Breast epithelium (tissue), 4 donors: Measurements from ENCODE around the gene DYRK1A. TPM values are rescaled to one million over a fixed set of nuclear protein-coding genes. Genes with fewer than 3 reads are reported as not detected.

Source experiments
- DNase-seq, 2 donors: peaks; one replicate each; pipeline ENCODE4 v3.0.0-alpha.2; 2019; ENCODE audit warnings: low spot score in 2 of 2
- H3K27ac ChIP-seq, 2 donors: fragments of 200-600 bp; sonication (generic) in 1 of 2; one replicate each; pipeline ENCODE4 v1.5.1; 2016 to 2019; ENCODE audit warnings: mild to moderate bottlenecking in 1 of 2
- H3K27me3 ChIP-seq, 2 donors: fragments of 200-600 bp; sonication (generic) in 1 of 2; one replicate each; pipeline versions ENCODE4 v1.5.1 to v1.6.0; 2017 to 2019; ENCODE audit warnings: control low read depth in 1 of 2, mild to moderate bottlenecking in 1 of 2
- H3K36me3 ChIP-seq: fragments of 200-600 bp; one replicate; pipeline ENCODE4 v1.5.1; 2019
- H3K4me1 ChIP-seq, 2 donors: fragments of 200-600 bp; sonication (generic); one replicate each; pipeline ENCODE4 v1.5.1; 2016 to 2019; ENCODE audit warnings: control low read depth in 1 of 2
- H3K4me3 ChIP-seq, 3 donors: fragments of 200-600 bp; sonication (generic); 1 replicate in 2 of 3; 2 replicates in 1 of 3; pipeline ENCODE4 v1.5.1; 2016 to 2019; ENCODE audit warnings: mild to moderate bottlenecking in 3 of 3, moderate library complexity in 2 of 3
- H3K9me3 ChIP-seq, 2 donors: fragments of 200-600 bp; sonication (generic) in 1 of 2; one replicate each; pipeline ENCODE4 v1.5.1; 2016 to 2019; ENCODE audit warnings: control low read depth in 1 of 2
- POLR2A ChIP-seq: fragments of 450-650 bp; IDR thresholded peaks from one replicate; pipeline ENCODE4 v1.6.1; 2016; ENCODE audit warnings: antibody characterized with exemption, mild to moderate bottlenecking, moderate library complexity
- POLR2AphosphoS5 ChIP-seq, 3 donors: sonication (generic); formaldehyde crosslinking; IDR thresholded peaks; one replicate each; pipeline ENCODE4 v1.6.1; 2017; ENCODE audit warnings: antibody characterized with exemption in 3 of 3
- intact Hi-C: fragments of 100-400 bp; cut with DNase I; formaldehyde crosslinking; loops from one replicate; pipeline ENCODE4 v1.15.1; 2023; ENCODE audit warnings: low total_unique reads
- total RNA-seq, 3 donors: library from RNA; depleted of rRNA; stranded (reverse); fragments of >200 nt; gene quantifications; one replicate each; pipeline ENCODE4 v1.1.0, GENCODE V29; 2016
- TF ChIP-seq, protein P1 (sequence below), 3 donors: fragments of 450-650 bp; IDR thresholded peaks; one replicate each; pipeline ENCODE4 v1.5.1; 2016 to 2017; ENCODE audit warnings: antibody characterized with exemption in 3 of 3, mild to moderate bottlenecking in 3 of 3, moderate library complexity in 3 of 3

Gene DYRK1A
- total RNA-seq, 3 donors from 2014 or later = 71.7 to 138 (median 93.1) TPM

- intact Hi-C loops = no loop called here
- DNase-seq = no peak
- H3K9me3 ChIP-seq = no peaks in the 10 kb centered on the region
- no peak for TF ChIP-seq POLR2AphosphoS5 (IDR thresholded peaks at IDR 0.05)
- TF ChIP-seq POLR2A = no peak
- TF ChIP-seq, protein P1, sequence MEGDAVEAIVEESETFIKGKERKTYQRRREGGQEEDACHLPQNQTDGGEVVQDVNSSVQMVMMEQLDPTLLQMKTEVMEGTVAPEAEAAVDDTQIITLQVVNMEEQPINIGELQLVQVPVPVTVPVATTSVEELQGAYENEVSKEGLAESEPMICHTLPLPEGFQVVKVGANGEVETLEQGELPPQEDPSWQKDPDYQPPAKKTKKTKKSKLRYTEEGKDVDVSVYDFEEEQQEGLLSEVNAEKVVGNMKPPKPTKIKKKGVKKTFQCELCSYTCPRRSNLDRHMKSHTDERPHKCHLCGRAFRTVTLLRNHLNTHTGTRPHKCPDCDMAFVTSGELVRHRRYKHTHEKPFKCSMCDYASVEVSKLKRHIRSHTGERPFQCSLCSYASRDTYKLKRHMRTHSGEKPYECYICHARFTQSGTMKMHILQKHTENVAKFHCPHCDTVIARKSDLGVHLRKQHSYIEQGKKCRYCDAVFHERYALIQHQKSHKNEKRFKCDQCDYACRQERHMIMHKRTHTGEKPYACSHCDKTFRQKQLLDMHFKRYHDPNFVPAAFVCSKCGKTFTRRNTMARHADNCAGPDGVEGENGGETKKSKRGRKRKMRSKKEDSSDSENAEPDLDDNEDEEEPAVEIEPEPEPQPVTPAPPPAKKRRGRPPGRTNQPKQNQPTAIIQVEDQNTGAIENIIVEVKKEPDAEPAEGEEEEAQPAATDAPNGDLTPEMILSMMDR (IDR thresholded peaks at IDR 0.05) = no peak
- H3K4me3 ChIP-seq = no peak overlapping the region
- H3K27me3 ChIP-seq = no peaks in the 10 kb centered on the region
- H3K27ac ChIP-seq = peak overlapping the region in 1 of 2 donors; percentile 15
- H3K4me1 ChIP-seq = peaks cover 3 to 25% of the 10 kb centered on the region in 2 donors
- no peaks in the 10 kb centered on the region for H3K36me3 ChIP-seq
Observed at GRCh38 chr21:37458669-37459276, 92.2 kb downstream of the DYRK1A start.

DNA sequence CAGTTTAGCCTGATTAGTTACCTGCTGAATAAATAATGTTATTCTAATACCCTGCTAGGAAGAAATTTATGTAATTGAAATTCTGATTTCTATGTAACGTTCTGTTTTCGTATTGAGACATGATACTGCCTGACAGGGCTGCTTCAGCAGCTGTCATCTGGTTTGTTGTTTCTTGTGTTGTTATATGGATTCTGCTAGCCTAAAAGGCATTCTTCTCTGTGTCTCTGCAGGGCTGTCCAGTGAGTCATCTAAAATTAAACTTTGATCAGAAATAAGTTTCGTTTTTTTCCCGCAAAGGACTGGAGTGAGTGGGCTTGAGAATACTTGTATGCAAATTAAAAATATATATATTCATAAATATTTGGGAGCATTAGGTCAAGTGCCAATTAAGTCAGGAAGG, 93.0 kb downstream of the DYRK1A start:
- Histone ChIP-seq H3K4me1 (peaks cover 3 to 25% of the 10 kb centered on the region in 2 donors), H3K27me3 (no peaks in the 10 kb centered on the region), H3K4me3 (no peak overlapping the region), H3K27ac (no peak overlapping the region), H3K9me3 (no peaks in the 10 kb centered on the region), H3K36me3 (no peaks in the 10 kb centered on the region)
- intact Hi-C loops = no loop called here
- TF ChIP-seq, protein P1 (IDR thresholded peaks at IDR 0.05) = no peak
- TF ChIP-seq POLR2A = no peak
- no peak for TF ChIP-seq POLR2AphosphoS5 (IDR thresholded peaks at IDR 0.05)
- no peak for DNase-seq

- H3K4me3 ChIP-seq = no peak overlapping the region
- H3K9me3 ChIP-seq = no peaks in the 10 kb centered on the region
- intact Hi-C loops = no loop called here
- no peak for DNase-seq
- no peaks in the 10 kb centered on the region for H3K27me3 ChIP-seq
- peaks cover 3 to 24% of the 10 kb centered on the region in 2 donors for H3K4me1 ChIP-seq
- no peaks in the 10 kb centered on the region for H3K36me3 ChIP-seq
- TF ChIP-seq, protein P1 (IDR thresholded peaks at IDR 0.05) = no peak
- TF ChIP-seq POLR2A = no peak
- no peak for TF ChIP-seq POLR2AphosphoS5 (IDR thresholded peaks at IDR 0.05)
- no peak overlapping the region for H3K27ac ChIP-seq
Observed at GRCh38 chr21:37460196-37460595, 93.6 kb downstream of the DYRK1A start.

GRCh38 chr21:37461479-37461878, 94.9 kb downstream of the DYRK1A start:
- Histone ChIP-seq H3K9me3 (no peaks in the 10 kb centered on the region), H3K27ac (no peak overlapping the region), H3K27me3 (no peaks in the 10 kb centered on the region), H3K36me3 (no peaks in the 10 kb centered on the region), H3K4me1 (peaks cover 3 to 19% of the 10 kb centered on the region in 2 donors), H3K4me3 (no peak overlapping the region)
- TF ChIP-seq POLR2AphosphoS5 (IDR thresholded peaks at IDR 0.05) (no peak), POLR2A (no peak)
- TF ChIP-seq, protein P1 (IDR thresholded peaks at IDR 0.05) = no peak
- intact Hi-C loops = no loop called here
- DNase-seq = no peak

GRCh38 chr21:37462087-37462861, 95.7 kb downstream of the DYRK1A start:
- Histone ChIP-seq H3K27ac (no peak overlapping the region), H3K4me3 (no peak overlapping the region), H3K4me1 (peaks cover 3 to 19% of the 10 kb centered on the region in 2 donors), H3K9me3 (no peaks in the 10 kb centered on the region), H3K27me3 (no peaks in the 10 kb centered on the region), H3K36me3 (no peaks in the 10 kb centered on the region)
- intact Hi-C loops = no loop called here
- DNase-seq = no peak
- TF ChIP-seq POLR2A = no peak
- TF ChIP-seq, protein P1 (IDR thresholded peaks at IDR 0.05) = no peak
